ENCODE results near the gene LRRFIP1.
A peak's percentile ranks its signal among the peaks of the same experiment; 100 is the strongest.
"Not testable (repeated sequence)": the region's sequence is repeated elsewhere in the genome, so short reads cannot be mapped to it uniquely, and the experiment has no call there.

Gene LRRFIP1

GRCh38 chr2:237599465-237600110 is 27.8 kb upstream of the LRRFIP1 start:
- Histone ChIP-seq H3K9me3 (ENCODE audit: low read length) (no peaks in the 10 kb centered on the region), H3K36me3 (ENCODE audit: insufficient read depth, low read length) (no peaks in the 10 kb centered on the region), H3K27me3 (ENCODE audit: control insufficient read depth in 1 of 2, insufficient read depth in 2 of 2, low read length in 2 of 2) (no peaks in the 10 kb centered on the region), H3K4me1 (ENCODE audit: insufficient read depth, low read length) (peaks cover 24% of the 10 kb centered on the region), H3K4me3 (ENCODE audit: low read depth in 1 of 2, low read length in 2 of 2) (peak overlapping the region in 1 of 2 donors; percentile 51), H3K27ac (ENCODE audit: low read depth, low read length) (peak overlapping the region; percentile 48), H3K9ac (ENCODE audit: low read length) (no peak overlapping the region)

GRCh38 chr2:237600205-237600846 is 27.1 kb upstream of the LRRFIP1 start:
- Histone ChIP-seq H3K27me3 (ENCODE audit: control insufficient read depth in 1 of 2, insufficient read depth in 2 of 2, low read length in 2 of 2) (no peaks in the 10 kb centered on the region), H3K9ac (ENCODE audit: low read length) (no peak overlapping the region), H3K4me1 (ENCODE audit: insufficient read depth, low read length) (peaks cover 17% of the 10 kb centered on the region), H3K4me3 (ENCODE audit: low read depth in 1 of 2, low read length in 2 of 2) (peak overlapping the region in 1 of 2 donors; percentile 51), H3K27ac (ENCODE audit: low read depth, low read length) (peak overlapping the region; percentile 48), H3K9me3 (ENCODE audit: low read length) (no peaks in the 10 kb centered on the region), H3K36me3 (ENCODE audit: insufficient read depth, low read length) (no peaks in the 10 kb centered on the region)

DNA sequence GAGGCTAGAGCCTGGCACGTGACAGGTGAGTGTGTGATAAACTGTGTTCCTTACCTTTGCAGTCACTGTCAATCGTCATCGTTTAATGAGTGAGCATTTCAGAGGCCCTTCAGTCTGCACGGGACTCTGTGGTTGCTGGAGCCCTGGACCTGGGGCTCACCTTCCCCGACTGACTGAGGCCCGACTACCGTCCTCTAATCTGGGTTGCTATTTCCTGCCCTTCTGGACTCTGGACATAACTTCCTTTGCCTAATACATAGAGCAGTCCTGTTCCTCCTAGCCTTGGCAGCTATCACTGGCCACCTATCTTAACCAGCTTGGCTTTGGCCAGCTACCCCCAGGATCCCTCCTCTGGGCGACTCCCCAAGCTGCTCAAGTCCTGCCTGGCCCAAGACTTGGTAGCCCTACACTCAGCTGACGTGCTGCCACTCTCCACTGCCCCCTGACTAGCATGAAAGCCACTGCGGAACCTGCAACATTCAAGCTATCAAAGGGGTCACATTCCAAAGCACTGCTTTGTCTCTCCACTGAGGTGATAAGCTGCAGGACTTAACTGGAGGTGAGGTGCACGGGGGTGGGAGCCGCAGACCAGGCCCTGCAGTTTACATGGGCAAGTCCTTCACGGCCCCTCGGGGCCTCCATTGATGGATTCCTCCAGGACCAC is 25.8 kb upstream of the LRRFIP1 start:
- no peaks in the 10 kb centered on the region for H3K27me3 ChIP-seq (ENCODE audit: control insufficient read depth in 1 of 2, insufficient read depth in 2 of 2, low read length in 2 of 2)
- H3K4me3 ChIP-seq (ENCODE audit: low read depth in 1 of 2, low read length in 2 of 2): no peak overlapping the region
- H3K9ac ChIP-seq (ENCODE audit: low read length): no peak overlapping the region
- no peaks in the 10 kb centered on the region for H3K36me3 ChIP-seq (ENCODE audit: insufficient read depth, low read length)
- H3K4me1 ChIP-seq (ENCODE audit: insufficient read depth, low read length): peaks cover 14% of the 10 kb centered on the region
- no peaks in the 10 kb centered on the region for H3K9me3 ChIP-seq (ENCODE audit: low read length)
- H3K27ac ChIP-seq (ENCODE audit: low read depth, low read length): no peak overlapping the region

GRCh38 chr2:237602409-237602808 is 25.0 kb upstream of the LRRFIP1 start:
- H3K9me3 ChIP-seq (ENCODE audit: low read length): no peaks in the 10 kb centered on the region
- no peak overlapping the region for H3K27ac ChIP-seq (ENCODE audit: low read depth, low read length)
- H3K27me3 ChIP-seq (ENCODE audit: control insufficient read depth in 1 of 2, insufficient read depth in 2 of 2, low read length in 2 of 2): no peaks in the 10 kb centered on the region
- H3K9ac ChIP-seq (ENCODE audit: low read length): no peak overlapping the region
- H3K36me3 ChIP-seq (ENCODE audit: insufficient read depth, low read length): no peaks in the 10 kb centered on the region
- H3K4me3 ChIP-seq (ENCODE audit: low read depth in 1 of 2, low read length in 2 of 2): no peak overlapping the region
- peaks cover 14% of the 10 kb centered on the region for H3K4me1 ChIP-seq (ENCODE audit: insufficient read depth, low read length)

- Histone ChIP-seq H3K4me1 (ENCODE audit: insufficient read depth, low read length) (peaks cover 14% of the 10 kb centered on the region), H3K9me3 (ENCODE audit: low read length) (no peaks in the 10 kb centered on the region), H3K27ac (ENCODE audit: low read depth, low read length) (no peak overlapping the region), H3K4me3 (ENCODE audit: low read depth in 1 of 2, low read length in 2 of 2) (no peak overlapping the region), H3K36me3 (ENCODE audit: insufficient read depth, low read length) (no peaks in the 10 kb centered on the region), H3K27me3 (ENCODE audit: control insufficient read depth in 1 of 2, insufficient read depth in 2 of 2, low read length in 2 of 2) (no peaks in the 10 kb centered on the region), H3K9ac (ENCODE audit: low read length) (no peak overlapping the region)
These were observed 24.2 kb upstream of the LRRFIP1 start for GRCh38 chr2:237603049-237603717.

DNA sequence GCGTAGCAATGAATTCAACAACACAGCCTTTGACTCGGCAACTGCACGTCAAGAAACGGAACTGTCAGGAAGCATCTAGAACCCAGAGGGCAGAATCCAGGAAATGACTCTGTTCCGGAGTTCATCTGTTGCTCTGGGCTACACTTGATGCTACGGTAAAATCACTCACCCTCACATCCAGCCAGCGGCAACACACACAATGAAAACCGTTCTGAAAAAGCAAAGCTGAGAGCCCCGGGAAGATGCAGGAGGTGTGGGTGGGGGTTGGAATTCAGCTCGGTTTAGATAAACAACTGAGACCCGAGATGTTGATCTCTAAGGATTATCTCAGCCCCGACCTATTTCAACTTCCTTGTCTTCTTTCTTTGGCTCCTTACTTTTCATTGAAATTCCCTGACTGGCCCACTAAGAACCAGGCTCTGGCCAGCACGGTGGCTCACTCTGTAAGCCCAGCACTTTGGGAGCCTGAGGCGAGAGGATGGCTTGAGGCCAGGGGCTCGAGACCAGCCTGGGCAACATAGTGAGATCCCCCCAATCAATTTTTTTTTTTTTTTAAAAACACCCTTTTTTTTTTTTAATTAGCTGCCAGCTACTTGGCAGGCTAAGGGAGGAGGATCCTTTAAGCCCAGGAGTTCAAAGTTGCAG is 23.5 kb upstream of the LRRFIP1 start:
- Histone ChIP-seq H3K27me3 (ENCODE audit: control insufficient read depth in 1 of 2, insufficient read depth in 2 of 2, low read length in 2 of 2) (no peaks in the 10 kb centered on the region), H3K4me1 (ENCODE audit: insufficient read depth, low read length) (peaks cover 14% of the 10 kb centered on the region), H3K9me3 (ENCODE audit: low read length) (no peaks in the 10 kb centered on the region), H3K36me3 (ENCODE audit: insufficient read depth, low read length) (no peaks in the 10 kb centered on the region), H3K9ac (ENCODE audit: low read length) (no peak overlapping the region), H3K27ac (ENCODE audit: low read depth, low read length) (no peak overlapping the region), H3K4me3 (ENCODE audit: low read depth in 1 of 2, low read length in 2 of 2) (no peak overlapping the region)

GRCh38 chr2:237604391-237604790 is 23.0 kb upstream of the LRRFIP1 start:
- no peak overlapping the region for H3K4me3 ChIP-seq (ENCODE audit: low read depth in 1 of 2, low read length in 2 of 2)
- no peak overlapping the region for H3K27ac ChIP-seq (ENCODE audit: low read depth, low read length)
- H3K9me3 ChIP-seq (ENCODE audit: low read length): no peaks in the 10 kb centered on the region
- no peaks in the 10 kb centered on the region for H3K36me3 ChIP-seq (ENCODE audit: insufficient read depth, low read length)
- no peak overlapping the region for H3K9ac ChIP-seq (ENCODE audit: low read length)
- peaks cover 14% of the 10 kb centered on the region for H3K4me1 ChIP-seq (ENCODE audit: insufficient read depth, low read length)
- no peaks in the 10 kb centered on the region for H3K27me3 ChIP-seq (ENCODE audit: control insufficient read depth in 1 of 2, insufficient read depth in 2 of 2, low read length in 2 of 2)

GRCh38 chr2:237604960-237605359 is 22.4 kb upstream of the LRRFIP1 start:
- H3K4me1 ChIP-seq (ENCODE audit: insufficient read depth, low read length): peaks cover 11% of the 10 kb centered on the region
- H3K4me3 ChIP-seq (ENCODE audit: low read depth in 1 of 2, low read length in 2 of 2): no peak overlapping the region
- H3K9me3 ChIP-seq (ENCODE audit: low read length): no peaks in the 10 kb centered on the region
- no peaks in the 10 kb centered on the region for H3K36me3 ChIP-seq (ENCODE audit: insufficient read depth, low read length)
- H3K27ac ChIP-seq (ENCODE audit: low read depth, low read length): no peak overlapping the region
- H3K9ac ChIP-seq (ENCODE audit: low read length): no peak overlapping the region
- no peaks in the 10 kb centered on the region for H3K27me3 ChIP-seq (ENCODE audit: control insufficient read depth in 1 of 2, insufficient read depth in 2 of 2, low read length in 2 of 2)

DNA sequence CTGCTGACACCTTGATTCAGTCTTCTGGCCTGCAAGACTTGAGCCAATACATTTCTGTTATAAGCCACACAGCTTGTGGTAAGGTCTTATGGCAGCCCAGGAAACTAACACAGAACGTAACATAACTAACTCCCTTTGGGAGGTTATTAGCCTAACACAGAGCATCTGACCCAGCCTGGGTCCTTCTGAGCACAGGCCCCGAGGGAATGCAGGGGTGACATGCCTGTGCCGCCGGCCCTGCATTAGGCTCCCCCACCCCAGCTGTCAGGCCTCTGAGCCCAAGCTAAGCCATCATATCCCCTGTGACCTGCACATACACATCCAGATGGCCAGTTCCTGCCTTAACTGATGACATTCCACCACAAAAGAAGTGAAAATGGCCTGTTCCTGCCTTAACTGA is 20.9 kb upstream of the LRRFIP1 start:
- not testable (repeated sequence) for H3K27ac ChIP-seq (ENCODE audit: low read depth, low read length); H3K4me1 ChIP-seq (ENCODE audit: insufficient read depth, low read length); H3K4me3 ChIP-seq (ENCODE audit: low read depth in 1 of 2, low read length in 2 of 2); H3K9me3 ChIP-seq (ENCODE audit: low read length); H3K27me3 ChIP-seq (ENCODE audit: control insufficient read depth in 1 of 2, insufficient read depth in 2 of 2, low read length in 2 of 2); H3K36me3 ChIP-seq (ENCODE audit: insufficient read depth, low read length); H3K9ac ChIP-seq (ENCODE audit: low read length)

- no peak overlapping the region for H3K9ac ChIP-seq (ENCODE audit: low read length)
- no peaks in the 10 kb centered on the region for H3K9me3 ChIP-seq (ENCODE audit: low read length)
- no peak overlapping the region for H3K27ac ChIP-seq (ENCODE audit: low read depth, low read length)
These were observed 14.6 kb upstream of the LRRFIP1 start for GRCh38 chr2:237612527-237613357.

More at GRCh38 chr2:237612527-237613357, 14.6 kb upstream of the LRRFIP1 start:
- Histone ChIP-seq H3K4me1 (ENCODE audit: insufficient read depth, low read length) (peaks cover 28% of the 10 kb centered on the region), H3K4me3 (ENCODE audit: low read depth in 1 of 2, low read length in 2 of 2) (no peak overlapping the region), H3K36me3 (ENCODE audit: insufficient read depth, low read length) (no peaks in the 10 kb centered on the region), H3K27me3 (ENCODE audit: control insufficient read depth in 1 of 2, insufficient read depth in 2 of 2, low read length in 2 of 2) (no peaks in the 10 kb centered on the region)
